IMR-90 (cell line): ENCODE measurements around the gene DHDH. TPM values are rescaled to one million over a fixed set of nuclear protein-coding genes. Genes with fewer than 3 reads are reported as not detected.

Experiments used
- ATAC-seq: fragments of 200-7000 bp; cut with Tn5 transposase; 2 replicates; pipeline ENCODE4 v1.9.1; 2020; ENCODE audit warnings: low read depth, mild to moderate bottlenecking, moderate library complexity
- BruUV-seq: library from RNA; stranded (reverse); fragments of 400-500 nt; replicated peaks from 2 replicates; lab custom pipeline; 2021; lab: Mats Ljungman, UMichigan
- CTCF ChIA-PET: fragments of 300-600 bp; formaldehyde crosslinking; extraction: SDS; loops from one replicate; lab custom pipeline; 2021; ENCODE audit warnings: antibody characterized with exemption; lab: Yijun Ruan, JAX
- POLR2A ChIA-PET: fragments of 300-600 bp; sonication (Branson Sonifier 250); formaldehyde crosslinking; loops from one replicate; lab custom pipeline; 2022; ENCODE audit warnings: antibody characterized with exemption; ENCODE audit not compliant: unreplicated experiment; lab: Charles Lee
- DNase-seq: peaks from one replicate; pipeline ENCODE4 v3.0.0; 2013
- H2AFZ ChIP-seq: replicated peaks from 2 replicates; pipeline ENCODE3; 2013; ENCODE audit warnings: low read length, mild to moderate bottlenecking; ENCODE audit not compliant: poor library complexity
- H2AK5ac ChIP-seq: 2 replicates; pipeline ENCODE4 v1.6.1; 2013; ENCODE audit warnings: low read depth, low read length, inconsistent platforms
- H2AK9ac ChIP-seq: replicated peaks from 2 replicates; pipeline ENCODE3; 2013; ENCODE audit warnings: mild to moderate bottlenecking, low read depth, low read length, moderate library complexity; ENCODE audit not compliant: poor library complexity
- H2BK120ac ChIP-seq: 2 replicates; pipeline ENCODE4 v1.6.1; 2013; ENCODE audit warnings: low read depth, low read length, inconsistent platforms
- H2BK15ac ChIP-seq: 3 replicates; pipeline ENCODE4 v1.6.1; 2013; ENCODE audit warnings: low read depth, low read length, inconsistent platforms
- H2BK20ac ChIP-seq: 2 replicates; pipeline ENCODE4 v1.6.1; 2013; ENCODE audit warnings: low read depth, mild to moderate bottlenecking, inconsistent platforms, low read length, moderate library complexity
- H2BK5ac ChIP-seq: 2 replicates; pipeline ENCODE4 v1.6.1; 2013; ENCODE audit warnings: mild to moderate bottlenecking, low read depth, low read length, inconsistent platforms; ENCODE audit not compliant: poor library complexity, severe bottlenecking
- H3K14ac ChIP-seq: replicated peaks from 2 replicates; pipeline ENCODE4 v1.6.1; 2013; ENCODE audit warnings: low read depth, low read length, inconsistent platforms
- H3K18ac ChIP-seq: 2 replicates; pipeline ENCODE4 v1.6.1; 2013; ENCODE audit warnings: low read depth, low read length, control low read depth
- H3K23ac ChIP-seq: 2 replicates; pipeline ENCODE4 v1.6.1; 2013; ENCODE audit warnings: low read depth, low read length, inconsistent platforms
- H3K27ac ChIP-seq: 2 replicates; pipeline ENCODE4 v1.5.1; 2013; ENCODE audit warnings: mild to moderate bottlenecking, control low read depth, low read length; ENCODE audit not compliant: insufficient read depth
- H3K27me3 ChIP-seq: 2 replicates; pipeline ENCODE4 v1.6.1; 2013; ENCODE audit warnings: low read length; ENCODE audit not compliant: control insufficient read depth, insufficient read depth
- H3K36me3 ChIP-seq: 2 replicates; pipeline ENCODE4 v1.6.1; 2013; ENCODE audit warnings: low read length, mixed read lengths; ENCODE audit not compliant: control insufficient read depth, insufficient read depth
- H3K4ac ChIP-seq: 2 replicates; pipeline ENCODE4 v1.6.1; 2013; ENCODE audit warnings: low read depth, low read length, inconsistent platforms
- H3K4me1 ChIP-seq: 2 replicates; pipeline ENCODE4 v1.6.1; 2013; ENCODE audit warnings: low read length, mixed read lengths; ENCODE audit not compliant: control insufficient read depth, insufficient read depth
- H3K4me2 ChIP-seq: 2 replicates; pipeline ENCODE4 v1.6.1; 2013; ENCODE audit warnings: low read depth, mild to moderate bottlenecking, control low read depth, low read length, moderate library complexity
- H3K4me3 ChIP-seq: 2 replicates; pipeline ENCODE4 v1.5.1; 2013; ENCODE audit warnings: low read depth, mild to moderate bottlenecking, control low read depth, low read length, moderate library complexity; ENCODE audit not compliant: insufficient read depth
- H3K56ac ChIP-seq: 2 replicates; pipeline ENCODE4 v1.6.1; 2013; ENCODE audit warnings: low read length, inconsistent platforms; ENCODE audit not compliant: insufficient read depth; ENCODE audit errors: extremely low read depth
- H3K79me1 ChIP-seq, 2 experiments: 2 replicates each; pipeline ENCODE4 v1.6.1; 2013; ENCODE audit warnings: low read length in 2 of 2, inconsistent platforms in 1 of 2, low read depth in 1 of 2
- H3K9ac ChIP-seq: 2 replicates; pipeline ENCODE4 v1.6.1; 2013; ENCODE audit warnings: low read depth, low read length, control low read depth
- H3K9me1 ChIP-seq: 2 replicates; pipeline ENCODE4 v1.6.1; 2013; ENCODE audit warnings: low read length, inconsistent platforms; ENCODE audit not compliant: insufficient read depth
- H3K9me3 ChIP-seq: 2 replicates; pipeline ENCODE4 v1.6.1; 2013; ENCODE audit warnings: low read length; ENCODE audit not compliant: control insufficient read depth, insufficient read depth
- H4K20me1 ChIP-seq: 2 replicates; pipeline ENCODE4 v1.6.1; 2013; ENCODE audit warnings: low read length, inconsistent platforms; ENCODE audit not compliant: insufficient read depth
- H4K5ac ChIP-seq: 2 replicates; pipeline ENCODE4 v1.6.1; 2013; ENCODE audit warnings: mild to moderate bottlenecking, low read depth, low read length, control low read depth
- H4K8ac ChIP-seq, 2 experiments: 2 replicates each; pipeline ENCODE4 v1.6.1; 2013; ENCODE audit warnings: low read depth in 2 of 2, low read length in 2 of 2, control low read depth in 1 of 2, inconsistent platforms in 1 of 2
- H4K91ac ChIP-seq: 2 replicates; pipeline ENCODE4 v1.6.1; 2013; ENCODE audit warnings: low read depth, low read length, inconsistent platforms; ENCODE audit not compliant: insufficient read depth
- CEBPB ChIP-seq: IDR thresholded peaks from 2 replicates; pipeline ENCODE4 v1.6.1; 2012; ENCODE audit warnings: low read depth, low read length, improper control_type of control experiment
- CHD1 ChIP-seq: IDR thresholded peaks from 2 replicates; pipeline ENCODE4 v1.6.1; 2012; ENCODE audit warnings: low read depth, low read length, improper control_type of control experiment
- CTCF ChIP-seq: conservative IDR thresholded peaks from 2 replicates; pipeline ENCODE4 v1.5.1; 2012; ENCODE audit warnings: mild to moderate bottlenecking, low read depth, low read length, improper control_type of control experiment
- FOS ChIP-seq: fragments of 150-350 bp; IDR thresholded peaks from 2 replicates; pipeline ENCODE4 v1.6.1; 2016; ENCODE audit warnings: low read depth, low read length
- MAZ ChIP-seq: IDR thresholded peaks from 2 replicates; pipeline ENCODE4 v1.6.1; 2012; ENCODE audit warnings: low read depth, mild to moderate bottlenecking, low read length, improper control_type of control experiment, moderate library complexity, borderline replicate concordance
- NFE2L2 ChIP-seq: fragments of 150-350 bp; IDR thresholded peaks from 2 replicates; pipeline ENCODE4 v1.6.1; 2016; ENCODE audit warnings: low read depth, mild to moderate bottlenecking, low read length
- SMC3 ChIP-seq: fragments of 150-350 bp; IDR thresholded peaks from 2 replicates; pipeline ENCODE4 v1.6.1; 2016; ENCODE audit warnings: low read depth, mild to moderate bottlenecking, antibody characterized with exemption, low read length, moderate library complexity
- WGBS, 2 experiments: methylation state at CpG; one replicate each; pipeline versions ENCODE4 v1.1.5 to v1.1.7; 2013; ENCODE audit warnings: missing lambda C conversion rate in 2 of 2; ENCODE audit not compliant: insufficient read length in 1 of 2; ENCODE audit errors: extremely low coverage in 2 of 2; 5-methylcytosine and 5-hydroxymethylcytosine counted together
- dilution Hi-C: fragments of 300-500 bp; cut with HindIII; formaldehyde crosslinking; loops from one replicate; pipeline ENCODE4 v1.14.3; 2018; ENCODE audit warnings: low sequenced_read_pairs; ENCODE audit not compliant: unreplicated experiment
- in situ Hi-C: fragments of 300-500 bp; cut with MboI; formaldehyde crosslinking; loops from 3 replicates; pipeline ENCODE4 v1.14.3; 2019; ENCODE audit warnings: low sequenced_read_pairs, inconsistent platforms, mixed read lengths
- intact Hi-C: fragments of 100-400 bp; cut with micrococcal nuclease; formaldehyde crosslinking; loops from 2 replicates; pipeline ENCODE4 v1.10.0; 2022
- polyA plus RNA-seq, 3 experiments: library from polyadenylated mRNA; depleted of rRNA; stranded (reverse); fragments of >200 nt; gene quantifications; 2 replicates each; pipeline ENCODE4 v1.2.3, GENCODE V29; 2012; ENCODE audit warnings: low replicate concordance in 1 of 3
- total RNA-seq: library from RNA; depleted of rRNA; stranded (reverse); fragments of >200 nt; gene quantifications from 2 replicates; pipeline ENCODE4 v1.2.3, GENCODE V29; 2012

Gene DHDH
- total and polyA plus RNA-seq, 2 of the 4 experiments (the other 2 are of a cell fraction): 0.36 to 0.53 TPM

GRCh38 chr19:48950159-48950558 is 16.7 kb downstream of the DHDH start:
- H3K14ac ChIP-seq: no peak overlapping the region
- DNase-seq (no peak), ATAC-seq (no peak)
- no CpG with 5 or more reads among the region's 3 CpGs for WGBS, 2 experiments
- no peak overlapping the region for H3K4ac ChIP-seq
- ChIA-PET POLR2A (no interaction called here), CTCF (interaction anchor here (2.4 kb wide), 1 partner anchor 20 kb away, joined by 8 read pairs; no protein-coding TSS in a partner anchor)
- no peak overlapping the region for H2AK9ac ChIP-seq
- no peak overlapping the region for H2BK120ac ChIP-seq
- no peak overlapping the region for H3K4me3 ChIP-seq
- no peak overlapping the region for H2BK20ac ChIP-seq
- intact Hi-C loops (no loop called here), dilution Hi-C loops (no loop called here), in situ Hi-C loops (no loop called here)
- H3K9ac ChIP-seq: no peak overlapping the region
- H2AFZ ChIP-seq: no peak overlapping the region
- H4K91ac ChIP-seq: no peak overlapping the region
- no peak overlapping the region for H2BK5ac ChIP-seq
- no peak overlapping the region for H3K27ac ChIP-seq
- H3K79me1 ChIP-seq: peaks cover under 1 to 3% of the 10 kb centered on the region in 2 experiments; a peak in 3 of 4 replicates
- H3K9me1 ChIP-seq: no peaks in the 10 kb centered on the region
- no TSS peak for BruUV-seq
- H3K23ac ChIP-seq: no peak overlapping the region
- H3K9me3 ChIP-seq: peaks cover 5% of the 10 kb centered on the region; the same call in 1 of the 2 replicates
- H2AK5ac ChIP-seq: no peak overlapping the region
- no peaks in the 10 kb centered on the region for H3K4me1 ChIP-seq
- no peaks in the 10 kb centered on the region for H4K20me1 ChIP-seq
- H4K5ac ChIP-seq: no peak overlapping the region
- H3K36me3 ChIP-seq: no peaks in the 10 kb centered on the region
- no peak overlapping the region for H3K4me2 ChIP-seq
- TF ChIP-seq CHD1 (no peak), NFE2L2 (no peak), SMC3 (no peak), FOS (no peak), CTCF (no peak), MAZ (no peak), CEBPB (no peak)
- no peaks in the 10 kb centered on the region for H3K27me3 ChIP-seq
- no peak overlapping the region for H3K18ac ChIP-seq
- H4K8ac ChIP-seq: no peak overlapping the region; a peak in 1 of 4 replicates
- H2BK15ac ChIP-seq: no peak overlapping the region
- no peak overlapping the region for H3K56ac ChIP-seq
